Upper lobe of left lung (tissue), 6 donors: ENCODE measurements around the gene GAB2. TPM values are rescaled to one million over a fixed set of nuclear protein-coding genes. Genes with fewer than 3 reads are reported as not detected.

Experiments
- ATAC-seq, 2 donors: fragments of 200-7000 bp; cut with Tn5 transposase; one replicate each; pipeline ENCODE4 v1.9.1; 2022; ENCODE audit warnings: mild to moderate bottlenecking in 2 of 2, moderate library complexity in 2 of 2; ENCODE audit not compliant: low FRiP score in 2 of 2
- DNase-seq, 2 donors: peaks; one replicate each; pipeline ENCODE4 v3.0.0-alpha.2; 2019 to 2020
- H3K27ac ChIP-seq, 4 donors: fragments of 200-600 bp; sonication (generic); one replicate each; pipeline ENCODE4 v1.5.1; 2016 to 2019
- H3K27me3 ChIP-seq, 4 donors: fragments of 200-600 bp; sonication (generic); one replicate each; pipeline ENCODE4 v1.5.1; 2017 to 2019
- H3K36me3 ChIP-seq, 4 donors: fragments of 200-600 bp; sonication (generic); one replicate each; pipeline ENCODE4 v1.5.1; 2016 to 2019
- H3K4me1 ChIP-seq, 4 donors: fragments of 200-600 bp; sonication (generic); one replicate each; pipeline ENCODE4 v1.5.1; 2018 to 2019
- H3K4me3 ChIP-seq, 4 donors: fragments of 200-600 bp; sonication (generic); one replicate each; pipeline ENCODE4 v1.5.1; 2017 to 2019; ENCODE audit warnings: mild to moderate bottlenecking in 2 of 4, moderate library complexity in 1 of 4
- H3K9me3 ChIP-seq, 4 donors: fragments of 200-600 bp; sonication (generic); one replicate each; pipeline ENCODE4 v1.5.1; 2018 to 2019
- CTCF ChIP-seq, 6 experiments: fragments of 450-650 bp in 4 of 6; fragments of 200-600 bp in 2 of 6; sonication (generic) in 2 of 6; IDR thresholded peaks; one replicate each; pipeline ENCODE4 v1.5.1; 2016 to 2019; ENCODE audit warnings: antibody characterized with exemption in 6 of 6
- EP300 ChIP-seq, 4 donors: sonication (generic); formaldehyde crosslinking; IDR thresholded peaks; one replicate each; pipeline ENCODE4 v1.5.1; 2017; ENCODE audit warnings: antibody characterized with exemption in 4 of 4, control low read depth in 2 of 4
- POLR2A ChIP-seq, 4 donors: fragments of 450-650 bp; IDR thresholded peaks; one replicate each; pipeline ENCODE4 v1.5.1; 2016 to 2017; ENCODE audit warnings: antibody characterized with exemption in 4 of 4, mild to moderate bottlenecking in 2 of 4
- POLR2AphosphoS5 ChIP-seq, 2 donors: sonication (generic); formaldehyde crosslinking; IDR thresholded peaks; one replicate each; pipeline ENCODE4 v1.5.1; 2017; ENCODE audit warnings: antibody characterized with exemption in 2 of 2
- WGBS, 2 donors: methylation state at CpG; one replicate each; pipeline ENCODE4 v1.1.5; 2017 to 2018; 5-methylcytosine and 5-hydroxymethylcytosine counted together
- total RNA-seq, 6 donors: library from RNA; depleted of rRNA in 4 of 6; stranded (reverse); fragments of >200 nt in 4 of 6; gene quantifications; one replicate each; pipeline versions ENCODE4 v1.1.0 to v1.2.1, GENCODE V29; 2016 to 2021
- donor health status: DM: no; HTN: no; CAD: no; lungs with moderate emphysema.
- donor health status: DM: no; HTN: yes; CAD: no; lungs with severe emphysema.

Gene GAB2
- total RNA-seq, 6 donors from 2014 or later, result 40.9 to 76.6 (median 50.4) TPM

GRCh38 chr11:78251083-78251775, 166.4 kb downstream of the GAB2 start:
- peaks cover 11 to 23% (median 14%) of the 10 kb centered on the region in 4 donors for H3K4me1 ChIP-seq
- H3K9me3 ChIP-seq, result no peaks in the 10 kb centered on the region
- WGBS, 2 donors, result 36 to 56% methylated on average over 1 of the region's 1 CpG
- no peak for TF ChIP-seq EP300 (IDR thresholded peaks at IDR 0.05)
- TF ChIP-seq POLR2A (IDR thresholded peaks at IDR 0.05), result no peak
- DNase-seq (no peak), ATAC-seq (peak in 1 of 2 donors; percentile 59)
- H3K4me3 ChIP-seq, result no peak overlapping the region
- H3K27ac ChIP-seq, result peak overlapping the region in 1 of 4 donors; percentile 37
- H3K36me3 ChIP-seq, result peaks cover 3 to 35% (median 8%) of the 10 kb centered on the region in 4 donors
- no peaks in the 10 kb centered on the region for H3K27me3 ChIP-seq

DNA sequence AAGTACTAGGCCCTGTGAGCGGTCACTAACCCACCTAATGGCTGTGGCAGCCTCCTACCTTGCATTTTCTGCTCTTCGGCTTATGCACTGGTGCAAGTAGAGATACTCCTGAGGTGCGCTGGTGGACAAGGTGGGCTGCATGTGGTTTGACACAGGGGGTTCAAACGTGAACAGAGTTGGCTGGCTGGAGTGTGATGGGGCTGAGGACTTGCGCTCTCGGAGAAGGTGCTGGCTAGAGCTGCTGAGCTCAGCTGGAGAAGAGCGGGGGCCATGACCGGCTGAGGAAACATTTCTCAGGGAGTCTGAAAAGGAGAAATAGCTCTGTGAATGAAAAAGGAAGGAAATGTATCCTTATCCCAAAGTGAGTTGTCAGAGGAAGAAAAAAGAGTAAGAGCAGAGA, 167.5 kb downstream of the GAB2 start:
- H3K27me3 ChIP-seq, result no peaks in the 10 kb centered on the region
- TF ChIP-seq CTCF (IDR thresholded peaks at IDR 0.05) (no peak), EP300 (IDR thresholded peaks at IDR 0.05) (no peak), POLR2A (IDR thresholded peaks at IDR 0.05) (no peak)
- peaks cover 10 to 21% (median 12%) of the 10 kb centered on the region in 4 donors for H3K4me1 ChIP-seq
- ATAC-seq, result no peak
- peaks cover 3 to 35% (median 8%) of the 10 kb centered on the region in 4 donors for H3K36me3 ChIP-seq
- WGBS, 2 donors, result 88 to 92% methylated on average over 8 of the region's 8 CpGs
- no peak overlapping the region for H3K4me3 ChIP-seq
- no peak overlapping the region for H3K27ac ChIP-seq
- no peaks in the 10 kb centered on the region for H3K9me3 ChIP-seq
- no peak for DNase-seq

- peaks cover 3 to 35% (median 8%) of the 10 kb centered on the region in 4 donors for H3K36me3 ChIP-seq
These were observed 168.7 kb downstream of the GAB2 start for GRCh38 chr11:78248903-78249302.

DNA sequence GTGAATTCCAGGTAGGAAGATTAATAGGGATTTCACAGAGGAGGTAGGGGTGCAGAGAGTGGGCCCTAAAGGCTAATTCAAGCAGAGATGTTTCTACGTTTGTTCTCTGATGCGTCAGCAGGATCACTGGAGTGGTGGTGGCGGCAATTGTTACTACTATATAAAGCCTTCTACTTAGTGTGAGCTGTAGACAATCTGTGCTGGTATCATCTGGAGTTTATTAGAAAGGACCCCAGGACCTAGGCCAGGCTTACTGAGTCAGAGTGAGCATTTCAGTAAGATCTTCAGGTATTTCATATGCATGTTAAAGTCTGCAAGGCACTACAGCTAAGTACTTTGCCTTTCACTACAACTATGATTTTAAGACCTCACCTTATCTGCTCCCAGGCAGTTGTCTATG, 169.4 kb downstream of the GAB2 start:
- H3K4me3 ChIP-seq, result no peak overlapping the region
- H3K9me3 ChIP-seq, result no peaks in the 10 kb centered on the region
- no peak for DNase-seq
- peaks cover 10 to 21% (median 14%) of the 10 kb centered on the region in 4 donors for H3K4me1 ChIP-seq
- H3K27ac ChIP-seq, result no peak overlapping the region
- TF ChIP-seq CTCF (IDR thresholded peaks at IDR 0.05) (no peak), EP300 (IDR thresholded peaks at IDR 0.05) (no peak), POLR2AphosphoS5 (IDR thresholded peaks at IDR 0.05) (no peak)
- no peak for ATAC-seq
- no peaks in the 10 kb centered on the region for H3K27me3 ChIP-seq
- 91 to 98% methylated on average over 3 of the region's 3 CpGs for WGBS, 2 donors
- H3K36me3 ChIP-seq, result peaks cover 3 to 35% (median 8%) of the 10 kb centered on the region in 4 donors

More at GRCh38 chr11:78248903-78249302, 168.7 kb downstream of the GAB2 start:
- TF ChIP-seq POLR2AphosphoS5 (IDR thresholded peaks at IDR 0.05) (no peak), POLR2A (IDR thresholded peaks at IDR 0.05) (no peak), CTCF (IDR thresholded peaks at IDR 0.05) (no peak), EP300 (IDR thresholded peaks at IDR 0.05) (no peak)
- no peaks in the 10 kb centered on the region for H3K9me3 ChIP-seq
- no peaks in the 10 kb centered on the region for H3K27me3 ChIP-seq
- DNase-seq (no peak), ATAC-seq (no peak)
- H3K27ac ChIP-seq, result no peak overlapping the region
- H3K4me1 ChIP-seq, result peaks cover 10 to 21% (median 14%) of the 10 kb centered on the region in 4 donors
- H3K4me3 ChIP-seq, result no peak overlapping the region

DNA sequence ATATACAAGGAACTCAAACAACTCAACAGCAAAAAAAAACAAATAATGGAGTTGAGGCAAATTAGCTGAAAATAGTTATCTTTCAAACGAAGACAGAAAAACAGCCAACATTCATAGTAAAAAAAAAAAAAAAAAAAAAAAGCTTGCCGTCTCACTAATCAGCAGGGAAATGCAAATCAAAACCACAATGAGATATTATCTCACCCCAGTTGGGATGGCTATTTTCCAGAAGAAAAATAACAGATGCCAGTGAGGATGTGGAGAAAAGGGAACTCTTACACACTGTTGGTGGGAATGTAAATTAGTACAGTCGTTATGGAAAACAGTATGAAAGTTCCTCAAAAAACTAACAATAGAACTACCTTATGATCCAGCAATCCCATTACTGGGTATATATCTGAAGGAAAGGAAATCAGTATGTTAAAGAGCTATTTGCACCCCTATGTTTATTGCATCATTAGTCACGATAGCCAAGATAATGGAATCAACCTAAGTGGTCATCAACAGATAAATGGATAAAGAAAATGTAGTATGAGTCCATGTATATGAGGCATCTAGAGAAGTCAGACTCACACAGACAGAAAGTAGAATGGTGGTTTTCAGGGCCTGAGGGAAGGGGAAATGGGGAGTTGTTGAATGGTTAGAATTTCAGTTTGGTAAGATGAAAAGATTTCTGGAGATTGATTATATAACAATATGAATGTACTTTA, 172.9 kb downstream of the GAB2 start:
- 52 to 55% methylated on average over 4 of the region's 4 CpGs for WGBS, 2 donors
- peak in 1 of 2 donors; percentile 57 for ATAC-seq
- no peak overlapping the region for H3K4me3 ChIP-seq
- H3K4me1 ChIP-seq, result peaks cover 0 to 3% (median 0%) of the 10 kb centered on the region in 4 donors
- no peaks in the 10 kb centered on the region for H3K9me3 ChIP-seq
- no peaks in the 10 kb centered on the region for H3K27me3 ChIP-seq
- no peak overlapping the region for H3K27ac ChIP-seq
- DNase-seq, result no peak
- TF ChIP-seq CTCF (IDR thresholded peaks at IDR 0.05) (no peak), POLR2AphosphoS5 (IDR thresholded peaks at IDR 0.05) (no peak), POLR2A (IDR thresholded peaks at IDR 0.05) (no peak), EP300 (IDR thresholded peaks at IDR 0.05) (no peak)
- H3K36me3 ChIP-seq, result peaks cover 2 to 29% (median 5%) of the 10 kb centered on the region in 4 donors
